K562 (cell line): ENCODE results near the gene APEX2. TPM values are rescaled to one million over a fixed set of nuclear protein-coding genes. Genes with fewer than 3 reads are reported as not detected.

Source experiments
- C11orf30 ChIP-seq: fragments of 450-650 bp; IDR thresholded peaks from 2 replicates; pipeline ENCODE4 v1.6.1; 2016; ENCODE audit warnings: low read depth, mild to moderate bottlenecking
- FUS ChIP-seq: fragments of 200-400 bp; formaldehyde crosslinking; optimal IDR thresholded peaks from 2 replicates; pipeline ENCODE3; 2017; ENCODE audit warnings: low read depth, low read length
- HMGN3 ChIP-seq: IDR thresholded peaks from 2 replicates; pipeline ENCODE4 v1.6.1; 2011; ENCODE audit warnings: borderline replicate concordance, low read depth, mild to moderate bottlenecking, mixed read lengths, low read length; ENCODE audit not compliant: insufficient read length; ENCODE audit errors: extremely low read depth
- KDM2B ChIP-seq: fragments of 250-450 bp; sonication (Bioruptor Pico); IDR thresholded peaks from 2 replicates; pipeline ENCODE4 v1.8.0; 2021; ENCODE audit warnings: mild to moderate bottlenecking, moderate library complexity
- MAFK ChIP-seq: IDR thresholded peaks from 2 replicates; pipeline ENCODE4 v1.6.1; 2011; ENCODE audit warnings: low read length, improper control_type of control experiment
- MGA ChIP-seq: fragments of 450-650 bp; IDR thresholded peaks from 2 replicates; pipeline ENCODE4 v1.6.1; 2016; ENCODE audit warnings: mild to moderate bottlenecking, moderate library complexity
- RFX7 ChIP-seq: fragments of 250-450 bp; sonication (Bioruptor Pico); IDR thresholded peaks from 2 replicates; pipeline ENCODE4 v1.5.1; 2021; ENCODE audit warnings: mild to moderate bottlenecking
- TCF3 ChIP-seq: sonication (generic); formaldehyde crosslinking; IDR thresholded peaks from 2 replicates; pipeline ENCODE4 v1.4.0; 2020; ENCODE audit warnings: mild to moderate bottlenecking, missing genetic modification reagents
- YBX1 ChIP-seq: fragments of 450-650 bp; IDR thresholded peaks from 2 replicates; pipeline ENCODE4 v1.7.1; 2016; ENCODE audit warnings: mild to moderate bottlenecking
- ZNF354B ChIP-seq: fragments of 250-450 bp; sonication (Bioruptor Pico); IDR thresholded peaks from 2 replicates; pipeline ENCODE4 v1.4.0; 2020
- polyA plus RNA-seq, 8 experiments: library from polyadenylated mRNA; depleted of rRNA in 4 of 8; stranded (reverse) in 5 of 8; unstranded in 3 of 8; fragments of >200 nt; fragmentation: Nextera tagmentation in 2 of 8; fragmentation: Illumina TruSeq in 1 of 8; extraction: Ambion mirVana in 2 of 8; extraction: Trizol in 1 of 8; gene quantifications; 2 replicates each; pipeline versions ENCODE4 v1.2.1 to v1.2.3, GENCODE V29; 2011 to 2014; ENCODE audit warnings: inconsistent platforms in 1 of 8, missing spikeins in 1 of 8
- total RNA-seq, 7 experiments: library from RNA; depleted of rRNA in 6 of 7; stranded (reverse); fragments of >200 nt in 6 of 7; fragmentation: Illumina TruSeq in 2 of 7; extraction: Trizol in 2 of 7; gene quantifications; 2 replicates each; pipeline versions ENCODE4 v1.2.1 to v1.2.3, GENCODE V29; 2011 to 2021; ENCODE audit warnings: low replicate concordance in 1 of 7

The APEX2 gene
- total and polyA plus RNA-seq, 9 of the 15 experiments (the other 6 are each of a cell fraction or from before 2014, with no cell fraction given) = 9.4 to 34.2 (median 25.9) TPM

DNA sequence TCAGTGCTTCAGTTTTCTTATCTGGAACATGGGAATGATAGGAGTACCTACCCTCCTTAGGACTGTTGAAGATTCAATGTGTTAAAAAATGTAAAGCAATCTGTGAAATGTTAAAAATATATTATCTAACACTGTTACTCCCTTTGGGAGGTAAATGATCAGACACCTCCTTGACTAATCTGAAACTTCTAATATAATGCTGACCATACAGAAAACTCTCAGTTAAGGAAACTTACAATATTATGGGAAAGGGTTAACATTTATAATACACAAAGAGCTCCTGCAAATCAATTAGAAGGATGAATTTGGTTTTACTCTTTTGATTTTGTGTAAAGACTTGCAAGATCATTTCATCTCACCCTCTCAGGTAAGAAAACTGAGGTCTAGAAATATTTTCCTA is 4.5 kb upstream of the APEX2 start (continued):
- TF ChIP-seq MGA (no peak), YBX1 (no peak), C11orf30 (peak; percentile 56), ZNF354B (no peak), MAFK (peak; percentile 16; the same call in 1 of the 2 replicates), FUS (no peak), RFX7 (CRISPR knock-in tag) (no peak), HMGN3 (no peak), TCF3 (CRISPR knock-in tag) (no peak), KDM2B (CRISPR knock-in tag) (no peak)
